HT-29 (cell line): Measurements from ENCODE around the gene TENT4B. TPM values are rescaled to one million over a fixed set of nuclear protein-coding genes. Genes with fewer than 3 reads are reported as not detected.
"Not testable (repeated sequence)": the region's sequence is repeated elsewhere in the genome, so short reads cannot be mapped to it uniquely, and the experiment has no call there.

Experiments
- DNase-seq: peaks from one replicate; pipeline ENCODE4 v3.0.0-alpha.2; 2015; ENCODE audit warnings: low spot score
- total RNA-seq: library from RNA; depleted of rRNA; stranded (reverse); fragments of >200 nt; shearing (Covaris generic); gene quantifications from 2 replicates; pipeline ENCODE4 v1.2.3, GENCODE V29; 2014; rRNA removed

Gene TENT4B
- 4.7 and 5.3 TPM in 2 replicates for total RNA-seq

DNA sequence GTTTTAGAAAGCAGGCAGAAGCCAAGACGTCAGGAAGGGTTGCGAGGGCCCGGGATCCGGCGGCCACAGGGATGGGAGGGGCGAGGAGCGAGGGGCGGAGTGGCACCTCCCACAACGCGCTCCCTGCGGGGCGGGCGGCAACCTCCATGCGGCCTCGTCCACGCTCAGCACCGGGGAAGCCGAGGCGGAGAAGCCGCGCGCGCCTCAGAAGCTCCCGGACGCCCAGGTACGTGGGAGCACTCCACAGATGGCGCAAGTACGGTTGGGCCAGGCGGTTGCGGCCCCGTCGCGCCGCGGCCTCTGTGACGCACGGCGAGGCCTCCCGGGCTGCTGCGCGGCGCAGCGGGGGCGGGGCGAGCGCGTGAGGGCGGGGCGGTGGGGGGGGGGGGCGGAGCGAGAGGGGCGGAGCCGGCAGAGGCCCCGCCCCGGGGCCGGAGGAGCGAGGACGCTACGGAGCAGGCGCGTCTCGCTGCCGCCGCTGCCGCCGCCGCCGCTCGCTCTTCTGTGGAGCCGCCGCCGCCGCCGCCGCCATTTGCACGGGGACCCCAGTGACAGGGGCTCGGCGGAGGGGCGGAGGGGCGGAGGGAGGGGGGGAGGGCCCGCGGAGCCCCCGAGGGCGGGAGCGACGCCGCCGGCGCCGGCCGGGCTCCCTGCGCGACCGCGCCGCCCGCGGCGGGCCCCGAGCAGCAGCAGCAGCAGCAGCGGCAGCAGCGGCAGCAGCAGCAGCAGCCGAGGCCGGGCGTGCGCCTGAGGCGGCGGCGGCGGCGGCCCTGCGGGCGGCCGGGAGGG is at the start of gene TENT4B:
TENT4B (plus strand) TSS at position 500 of the 789 bp plus-strand sequence. CDS start 316 bp downstream, outside the sequence.
- DNase-seq: peak; percentile 80

DNA sequence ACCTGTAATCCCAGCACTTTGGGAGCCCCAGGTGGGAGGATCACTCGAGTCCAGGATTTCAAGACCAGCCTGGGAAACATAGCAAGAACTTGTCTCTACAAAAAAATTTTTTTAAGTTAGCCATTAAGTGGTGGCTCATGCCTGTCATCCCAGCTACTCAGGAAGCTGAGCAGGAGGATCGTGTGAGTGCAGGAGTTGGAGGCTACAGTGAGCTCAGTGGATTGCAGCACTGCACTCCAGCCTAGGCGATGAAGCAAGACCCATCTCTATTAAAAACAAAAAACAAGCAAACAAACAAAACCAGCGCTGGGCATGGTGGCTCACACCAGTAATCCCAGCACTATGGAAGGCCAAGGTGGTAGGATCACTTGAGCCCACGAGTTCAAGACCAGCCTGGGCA is 49.3 kb upstream of the TENT4B start:
- no peak for DNase-seq

DNA sequence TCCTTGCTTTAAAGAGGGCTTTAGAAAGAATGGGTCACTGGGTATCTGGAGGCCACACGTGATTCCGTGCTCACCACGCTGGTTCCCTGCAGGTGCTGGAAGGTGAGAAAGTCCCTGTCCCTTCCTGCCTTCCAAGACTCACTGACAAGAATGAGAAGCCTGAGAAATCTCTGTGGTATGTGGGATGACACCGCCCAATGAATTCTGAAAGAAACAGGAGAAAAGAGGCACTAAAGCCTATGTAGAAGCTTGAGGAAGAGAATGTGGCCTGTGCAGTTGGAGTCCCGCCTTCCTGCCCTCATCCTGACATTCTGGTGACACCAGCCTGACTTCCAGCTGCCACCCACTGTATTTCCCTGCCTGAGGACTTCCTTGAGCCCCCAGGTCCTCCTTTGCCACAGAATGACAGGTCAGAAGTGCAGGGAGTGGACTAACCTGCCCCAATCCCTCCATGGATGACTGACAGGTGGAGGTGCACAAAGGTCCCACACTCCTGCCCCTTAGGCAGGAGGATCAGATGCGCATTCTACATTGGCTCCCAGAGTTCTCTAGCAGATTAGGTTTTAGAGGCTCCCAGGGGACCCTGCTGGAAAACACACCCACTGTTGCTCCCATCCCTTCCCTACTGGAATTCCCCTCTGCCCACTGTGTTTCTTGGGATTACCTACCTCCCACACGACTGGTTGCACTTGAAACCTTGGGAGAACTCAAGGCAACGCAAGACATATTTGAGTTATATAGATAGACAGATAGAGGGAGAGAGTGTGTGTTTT is 38.6 kb upstream of the TENT4B start:
- DNase-seq: no peak

DNA sequence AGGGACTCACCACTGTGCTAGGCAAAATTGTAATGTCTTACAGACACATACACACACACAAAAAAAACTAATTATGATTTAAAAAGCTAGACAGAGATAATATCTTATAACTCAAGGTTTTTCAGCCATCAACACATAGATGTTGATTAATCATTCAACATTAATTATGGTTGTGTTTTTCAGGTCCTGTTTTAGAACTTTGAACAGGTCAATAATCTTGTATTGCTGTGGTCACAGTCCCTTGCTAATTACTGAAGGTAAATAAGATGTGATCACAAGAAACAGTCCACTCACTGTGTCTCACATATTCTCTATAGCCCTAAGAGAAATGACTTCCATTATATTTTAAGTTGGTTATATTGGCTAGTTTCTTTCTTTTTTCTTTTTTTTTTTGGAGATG is 32.4 kb upstream of the TENT4B start:
- no peak for DNase-seq

DNA sequence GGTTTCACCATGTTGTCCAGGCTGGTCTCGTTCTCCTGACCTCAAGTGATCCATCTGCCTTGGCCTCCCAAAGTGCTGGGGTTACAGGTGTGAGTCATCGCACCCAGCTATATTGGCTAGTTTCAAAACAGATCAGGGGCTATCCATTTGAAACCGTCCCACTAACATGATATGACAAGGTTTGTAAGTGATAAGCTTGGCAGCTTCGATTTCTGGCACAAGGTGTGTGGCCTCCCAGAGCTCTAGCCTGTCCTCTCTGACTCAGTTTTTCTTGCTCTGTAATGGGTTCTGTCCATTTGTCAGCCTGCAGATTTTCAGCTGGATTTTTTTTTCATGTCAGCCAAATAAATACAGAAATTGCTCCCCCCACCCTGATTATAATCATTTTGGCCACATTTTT is 31.8 kb upstream of the TENT4B start:
- DNase-seq: no peak

DNA sequence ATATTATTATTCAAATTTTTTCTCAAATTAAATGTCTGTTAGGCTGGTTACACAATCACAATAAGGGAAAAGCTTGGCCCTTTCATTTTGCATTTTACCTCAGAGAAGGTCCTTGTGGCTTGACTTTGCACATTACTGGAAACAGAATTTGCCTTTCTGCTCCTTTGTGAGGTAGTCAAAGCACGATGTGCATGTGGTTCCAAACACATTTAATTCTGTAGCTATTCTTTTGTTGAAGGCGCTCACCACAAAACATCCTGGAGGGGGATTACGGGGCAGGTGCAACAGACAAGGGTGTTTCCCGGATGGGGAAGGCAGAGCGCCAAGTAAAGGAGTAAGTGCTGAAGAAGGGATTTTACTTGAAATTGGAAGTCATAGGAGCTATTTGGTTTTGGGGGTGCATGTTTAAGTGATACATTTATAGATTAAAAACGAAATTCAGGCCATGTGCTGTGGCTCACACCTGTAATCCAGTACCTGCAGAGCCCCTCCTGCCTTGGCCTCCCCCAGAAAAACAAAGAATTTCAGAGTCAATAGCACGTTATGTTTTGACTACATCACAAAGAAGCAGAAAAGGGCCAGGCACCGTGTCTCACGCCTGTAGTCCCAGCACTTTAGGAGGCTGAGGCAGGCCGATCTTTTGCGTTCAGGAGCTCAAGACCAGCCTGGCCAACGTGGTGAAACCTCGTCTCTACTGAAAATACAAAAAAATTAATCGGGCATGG is 31.2 kb upstream of the TENT4B start:
- DNase-seq: no peak

DNA sequence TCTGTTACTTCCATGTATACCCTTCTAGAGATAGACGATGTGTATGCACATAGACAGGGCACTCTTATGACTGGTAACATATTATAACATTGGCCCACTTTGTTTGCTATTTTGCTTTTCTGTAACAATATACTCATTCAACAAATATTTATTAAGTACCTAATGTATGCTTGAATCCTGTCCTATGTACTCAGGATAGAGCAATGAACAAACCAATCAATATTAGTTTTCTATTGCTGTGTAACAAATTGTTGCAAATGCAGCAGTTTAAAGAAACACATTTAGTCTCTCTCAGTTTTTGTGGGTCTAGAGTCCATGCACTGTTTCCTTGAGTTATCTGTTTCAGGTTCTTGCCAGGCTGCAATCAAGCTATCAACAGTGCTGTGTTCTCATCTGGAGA is 29.7 kb upstream of the TENT4B start:
- DNase-seq: no peak

DNA sequence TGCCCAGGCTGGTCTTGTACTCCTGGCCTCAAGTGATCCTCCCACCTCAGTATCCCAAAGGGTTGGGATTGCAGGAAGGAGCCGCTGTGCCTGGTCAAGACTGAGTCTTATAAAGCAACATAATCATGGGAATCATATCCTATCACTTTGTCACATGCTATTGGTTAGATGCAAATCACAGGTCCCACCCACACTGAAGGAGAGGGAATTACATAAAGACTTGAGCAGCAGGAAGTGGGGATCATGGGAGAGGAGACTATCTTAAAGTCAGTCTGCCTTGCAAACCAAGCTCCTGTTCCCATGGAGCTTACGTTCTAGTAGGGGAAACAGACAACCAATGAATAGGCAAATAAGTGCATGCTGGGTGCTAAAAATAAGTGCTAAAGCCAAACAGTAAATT is 28.3 kb upstream of the TENT4B start:
- DNase-seq: no peak

DNA sequence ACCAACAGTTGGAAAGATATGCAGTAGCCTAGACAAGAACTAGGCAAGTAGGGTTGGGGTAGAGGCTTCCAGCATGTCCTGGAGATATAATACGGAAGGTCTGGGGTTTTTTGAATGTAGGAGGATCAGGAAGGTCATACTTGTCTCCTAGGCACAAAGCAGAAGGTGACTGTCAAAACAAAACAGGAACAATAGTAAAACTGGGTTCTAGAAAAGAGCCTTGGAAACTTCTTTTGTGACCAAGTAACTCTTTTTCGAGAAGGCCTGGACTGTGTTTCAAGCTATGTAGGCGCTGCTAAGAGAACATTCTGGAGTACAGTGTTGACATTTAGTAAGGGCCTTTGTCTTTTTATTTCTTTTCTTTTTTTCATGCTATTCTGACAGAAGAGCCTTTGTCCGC is 26.9 kb upstream of the TENT4B start:
- no peak for DNase-seq

DNA sequence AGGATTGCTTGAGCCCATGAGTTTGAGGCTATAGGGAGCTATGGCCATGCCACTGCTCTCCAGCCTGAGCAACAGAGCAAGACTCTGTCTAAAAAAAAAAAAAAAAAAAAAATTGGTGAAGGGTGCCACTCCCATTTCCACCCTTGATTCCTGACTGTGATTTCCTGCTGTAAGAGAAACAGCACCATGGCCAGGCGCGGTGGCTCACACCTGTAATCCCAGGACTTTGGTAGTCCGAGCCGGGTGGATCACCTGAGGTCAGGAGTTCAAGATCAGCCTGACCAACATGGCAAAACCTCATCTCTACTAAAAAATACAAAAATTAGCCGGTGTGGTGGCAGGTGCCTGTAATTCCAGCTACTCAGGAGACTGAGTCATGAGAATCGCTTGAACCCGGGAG is 20.5 kb upstream of the TENT4B start:
- DNase-seq: not testable (repeated sequence)

DNA sequence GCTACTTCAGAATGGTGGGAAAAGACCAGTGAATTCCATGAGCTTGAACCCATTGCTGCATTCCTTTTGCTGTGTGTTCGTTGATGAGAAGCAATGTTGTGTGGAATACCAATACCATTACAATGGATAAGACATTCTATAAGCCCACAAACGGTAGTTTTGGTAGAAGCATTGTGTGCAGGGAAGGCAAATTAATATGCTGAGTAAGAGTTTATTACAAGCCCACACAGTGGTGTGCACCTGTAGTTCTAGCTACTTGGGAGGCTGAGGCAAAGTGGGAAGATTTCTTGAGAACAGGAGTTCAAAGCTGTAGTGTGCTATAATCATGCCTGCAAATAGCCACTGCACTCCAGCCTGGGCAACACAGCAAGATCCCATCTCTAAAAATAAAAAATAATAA is 19.9 kb upstream of the TENT4B start:
- no peak for DNase-seq

DNA sequence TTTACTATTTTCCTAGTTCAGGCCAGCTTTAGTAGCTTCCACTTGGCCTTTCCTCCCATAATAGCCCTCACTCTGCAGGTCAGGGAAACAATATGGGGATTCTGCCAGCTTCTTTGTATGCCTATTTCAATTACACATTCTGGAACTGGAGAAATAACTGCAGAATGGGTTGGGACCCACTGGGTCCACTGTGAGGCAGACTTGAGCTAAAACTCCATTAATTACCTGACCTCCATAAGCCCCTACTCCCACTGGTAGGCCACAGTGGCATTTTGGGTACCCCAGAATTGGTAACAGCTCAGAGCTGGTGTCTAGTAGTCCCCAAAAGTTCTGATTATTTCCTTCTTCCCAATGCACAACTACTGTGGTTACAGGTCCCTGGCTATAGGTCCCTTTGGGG is 16.7 kb upstream of the TENT4B start:
- DNase-seq: no peak

DNA sequence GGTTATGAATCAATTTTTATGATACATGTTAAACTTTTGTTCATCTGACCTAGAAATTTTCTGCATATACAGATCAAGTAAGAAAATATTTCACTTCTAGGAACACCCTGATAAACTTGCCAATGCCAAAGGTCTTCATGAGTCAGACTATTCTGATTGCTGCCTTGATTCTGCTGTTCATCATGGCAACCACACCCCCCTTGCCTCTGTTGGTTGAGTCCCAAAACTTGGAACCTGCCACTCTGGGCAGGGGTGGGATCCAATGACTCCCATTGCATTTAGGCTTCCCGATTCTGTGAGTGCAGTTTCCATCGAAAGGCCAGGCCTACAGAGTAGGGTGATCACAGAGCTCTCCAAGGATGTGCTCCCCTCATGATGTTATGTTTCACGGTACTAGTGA is 15.8 kb upstream of the TENT4B start:
- no peak for DNase-seq

DNA sequence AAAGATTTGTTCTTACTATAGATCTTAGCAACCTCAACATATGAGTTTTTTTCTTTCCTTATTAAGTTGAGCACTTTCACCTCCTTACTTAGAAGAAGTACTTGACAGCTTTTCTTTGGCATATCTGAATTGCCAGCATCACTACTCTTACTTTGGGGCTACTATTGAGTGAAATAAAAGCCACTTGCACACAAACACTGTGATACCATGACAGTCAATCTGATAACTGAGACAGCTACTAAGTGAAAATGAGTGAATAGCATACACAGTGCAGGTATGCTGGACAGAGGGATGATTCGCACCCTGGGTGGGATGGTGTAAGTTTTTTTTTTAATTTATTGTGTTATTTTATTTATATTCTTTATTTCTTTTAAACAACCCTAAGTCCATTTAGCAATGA is 13.5 kb upstream of the TENT4B start:
- no peak for DNase-seq

DNA sequence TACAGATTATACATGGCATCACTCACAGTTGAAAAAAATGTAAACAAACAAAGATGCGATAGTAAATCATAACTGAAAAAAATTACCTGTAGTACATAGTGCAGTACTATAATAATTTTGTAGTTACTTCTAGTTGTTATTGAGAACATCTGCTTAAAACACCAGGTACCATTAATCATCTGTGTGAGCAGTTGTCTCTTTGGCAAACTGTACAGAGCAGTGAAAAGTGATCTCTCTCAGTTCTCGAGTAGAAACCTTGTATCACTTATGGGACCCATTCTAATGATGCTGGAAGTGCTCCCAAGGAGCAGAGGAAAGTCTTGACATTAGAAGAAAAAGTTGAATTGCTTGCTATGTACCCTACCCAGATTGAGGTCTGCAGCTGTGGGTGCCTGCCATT is 8.9 kb upstream of the TENT4B start:
- DNase-seq: no peak

DNA sequence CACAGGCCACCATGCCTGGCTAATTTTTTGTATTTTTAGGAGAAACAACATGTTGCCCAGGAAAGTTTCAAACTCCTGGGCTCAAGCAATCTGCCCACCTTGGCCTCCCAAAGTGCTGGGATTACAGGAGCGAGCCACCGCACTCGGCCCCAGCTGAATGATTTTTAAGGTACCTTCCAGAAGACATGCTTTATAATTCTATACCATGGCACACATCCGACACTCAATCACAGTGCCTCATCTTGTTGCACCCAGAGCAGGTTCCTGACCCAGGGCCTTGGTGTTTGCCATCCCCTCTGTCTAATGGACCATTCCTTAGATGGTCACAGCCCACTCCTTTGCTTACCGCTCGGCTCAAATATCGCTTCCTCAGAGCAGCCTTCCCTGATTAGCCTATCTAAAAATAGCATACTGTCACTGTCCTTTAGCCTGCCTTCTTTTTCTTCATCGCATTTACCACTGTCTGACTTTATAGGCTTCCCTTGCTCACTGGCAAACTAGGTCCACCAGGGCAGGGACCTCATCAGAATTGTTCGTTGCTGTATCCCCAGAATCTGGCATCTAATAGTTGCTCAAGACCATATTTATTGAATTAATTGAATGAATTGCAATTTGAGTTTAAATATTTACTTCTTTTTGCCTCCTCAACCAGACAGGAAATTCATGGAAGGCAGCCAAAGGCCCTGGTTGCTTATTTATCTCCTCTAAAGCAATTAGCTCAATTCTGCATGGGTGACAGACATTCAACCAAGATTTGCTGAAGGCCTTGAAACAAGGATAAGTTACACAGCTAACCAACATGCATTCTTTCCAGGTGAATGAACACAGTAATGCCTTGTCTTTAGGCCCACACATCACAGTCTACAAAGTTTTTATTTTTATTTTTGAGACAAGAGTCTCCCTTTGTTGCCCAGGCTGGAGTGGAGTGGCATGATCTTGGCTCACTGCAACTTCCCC is 6.3 kb upstream of the TENT4B start:
- DNase-seq: no peak

DNA sequence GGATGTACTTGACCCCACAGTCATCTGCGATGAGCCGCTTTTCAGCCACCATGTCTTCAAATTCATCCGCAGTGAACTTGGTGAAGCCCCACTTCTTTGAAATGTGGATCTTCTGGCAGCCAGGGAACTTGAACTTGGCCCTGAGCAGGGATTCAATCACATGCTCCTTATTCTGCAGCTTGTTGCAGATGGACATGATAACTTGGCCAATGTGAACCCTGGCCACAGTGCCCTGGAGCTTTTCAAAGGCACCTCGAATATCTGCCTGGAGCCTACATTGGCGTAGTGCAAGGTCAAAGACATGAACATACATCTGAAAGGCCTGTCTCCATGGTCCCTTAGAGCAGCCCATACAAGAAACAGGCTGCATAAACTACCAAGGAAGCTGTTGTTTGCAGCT is 1.8 kb upstream of the TENT4B start:
- DNase-seq: no peak

DNA sequence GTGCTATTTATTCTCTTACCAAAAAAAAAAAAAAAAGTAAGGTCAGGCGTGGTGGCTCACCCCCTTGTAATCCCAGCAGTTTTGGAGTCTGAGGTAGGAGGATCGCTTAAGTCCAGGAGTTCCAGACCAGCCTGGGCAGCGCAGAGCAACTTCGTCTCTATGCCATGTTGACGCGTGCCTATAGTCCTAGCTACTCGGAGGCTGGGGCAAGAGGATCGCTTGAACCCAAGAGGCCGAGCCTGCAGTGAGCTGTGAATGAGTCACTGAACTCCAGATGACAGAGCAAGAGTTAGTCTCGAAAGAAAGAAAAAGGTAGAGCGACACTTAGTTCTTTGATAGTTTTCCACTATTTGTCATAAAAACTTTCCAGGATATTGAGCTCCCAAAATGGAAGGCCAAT is 1.4 kb upstream of the TENT4B start:
- no peak for DNase-seq

DNA sequence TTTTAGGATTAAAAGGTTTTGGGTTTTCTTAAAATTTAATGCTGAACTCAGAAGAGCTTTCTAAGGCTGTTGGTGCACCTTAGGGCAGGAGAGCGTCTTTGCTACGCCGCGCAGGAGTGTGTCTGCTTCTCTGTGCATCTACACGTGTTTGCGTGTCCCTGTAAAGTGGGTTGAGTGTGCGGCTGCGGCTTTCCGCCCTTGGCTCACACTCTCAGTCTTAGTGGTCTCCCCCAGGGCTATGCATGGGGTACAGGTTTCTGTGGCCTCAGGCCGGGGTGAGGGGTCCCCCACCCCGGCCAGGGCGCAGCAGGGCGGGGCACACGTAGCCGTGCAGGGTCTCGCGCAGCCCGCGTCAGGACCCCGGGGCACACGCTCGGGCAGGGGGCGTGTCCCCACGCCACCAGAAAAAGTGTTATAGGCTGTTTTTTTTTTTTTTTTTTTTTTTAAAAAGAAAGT is 727 bp upstream of the TENT4B start:
- peak; percentile 59 for DNase-seq

DNA sequence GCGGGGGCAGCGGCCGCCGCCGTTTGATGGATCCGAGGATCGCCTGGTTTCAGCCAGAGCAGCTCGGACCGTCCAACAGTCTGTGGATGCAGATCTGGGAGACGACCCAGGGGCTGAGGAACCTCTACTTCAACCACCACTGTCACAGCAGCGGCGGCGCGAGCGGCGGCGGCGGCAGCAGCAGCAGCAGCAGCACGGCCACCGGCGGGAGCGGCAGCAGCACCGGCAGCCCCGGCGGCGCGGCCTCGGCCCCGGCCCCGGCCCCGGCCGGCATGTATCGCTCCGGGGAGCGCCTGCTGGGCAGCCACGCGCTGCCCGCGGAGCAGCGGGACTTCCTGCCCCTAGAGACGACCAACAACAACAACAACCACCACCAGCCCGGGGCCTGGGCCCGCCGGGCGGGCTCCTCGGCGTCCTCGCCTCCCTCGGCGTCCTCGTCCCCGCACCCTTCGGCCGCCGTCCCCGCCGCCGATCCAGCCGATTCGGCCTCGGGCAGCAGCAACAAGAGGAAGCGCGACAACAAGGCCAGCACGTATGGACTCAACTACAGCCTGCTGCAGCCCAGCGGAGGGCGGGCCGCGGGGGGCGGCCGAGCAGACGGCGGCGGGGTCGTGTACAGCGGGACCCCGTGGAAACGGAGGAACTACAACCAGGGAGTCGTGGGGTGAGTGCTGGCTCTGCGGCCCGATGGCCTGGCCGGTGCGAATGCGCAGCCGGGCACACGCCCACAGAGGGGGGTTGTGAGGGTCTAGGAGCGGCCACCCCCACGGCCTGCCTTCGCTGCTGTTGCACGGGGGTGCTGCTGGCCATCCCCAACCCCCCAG is 702 bp downstream of the TENT4B start:
- peak; percentile 20 for DNase-seq
